Hypothalamus (tissue), 51 donors: ENCODE measurements around the gene CRTAC1.

Experiments used
- DNase-seq, 51 donors: peaks; one replicate each; lab custom pipeline; 2025; lab: John Stamatoyannopoulos, UW

CRTAC1 gene

DNA sequence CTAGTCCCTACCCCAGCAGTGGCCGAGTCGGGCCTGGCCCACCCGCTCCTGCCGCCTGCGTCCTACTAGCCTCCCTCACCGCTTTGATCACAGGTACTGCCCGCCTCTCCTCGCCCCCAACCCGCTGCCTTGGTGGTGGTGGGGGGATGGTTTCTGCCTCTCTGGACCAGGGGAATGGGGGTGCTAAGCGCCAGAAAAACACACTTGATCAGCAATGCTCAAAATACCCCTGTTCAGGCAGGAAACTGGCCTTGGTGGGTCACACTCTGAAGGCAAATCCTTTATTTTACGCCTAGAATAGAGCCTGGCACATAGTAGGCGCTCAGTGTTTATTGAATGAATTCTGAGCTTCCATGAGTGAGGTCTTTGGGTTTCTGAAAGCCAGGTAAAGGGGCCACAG lies 1.0 kb upstream of the CRTAC1 start:
- no peak for DNase-seq

GRCh38 chr10:98030991-98031431 lies 590 bp upstream of the CRTAC1 start:
- peak in 8 of 51 donors; percentile 12 to 50 (median 27) for DNase-seq

- DNase-seq = peak in 15 of 51 donors; percentile 6 to 51 (median 15)
Observed at GRCh38 chr10:98029149-98030092, 1.0 kb downstream of the CRTAC1 start.

DNA sequence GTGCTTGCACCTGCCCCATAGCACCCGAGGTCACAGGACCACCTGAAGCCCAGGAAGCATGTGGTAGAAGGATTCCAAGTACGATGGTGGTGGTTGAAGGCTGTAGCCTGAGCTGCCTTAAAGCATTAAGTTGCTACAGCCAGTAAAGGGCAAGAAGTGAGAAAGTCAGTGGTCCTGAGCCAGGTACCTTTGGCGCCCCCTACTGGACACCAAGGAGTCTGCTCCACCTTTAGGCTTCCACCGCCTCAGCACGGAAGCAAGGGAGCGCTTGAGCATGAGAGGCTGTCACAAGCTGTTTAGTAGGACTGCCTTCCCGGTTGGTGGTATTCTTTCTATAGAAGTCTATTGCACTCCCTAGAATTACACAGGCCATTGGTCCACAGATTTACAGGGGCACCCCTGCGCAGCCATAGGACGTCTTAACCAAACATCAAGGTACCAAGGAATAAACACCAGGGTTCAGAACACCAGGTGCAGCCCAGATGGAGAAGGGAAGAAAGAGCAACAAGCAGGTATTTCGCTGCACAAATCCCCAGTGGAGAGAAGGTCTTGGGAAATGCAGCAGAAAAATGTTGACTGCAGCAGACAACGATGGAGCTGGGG lies 2.2 kb downstream of the CRTAC1 start:
- DNase-seq = peak in 42 of 51 donors; percentile 3 to 76 (median 40)

DNA sequence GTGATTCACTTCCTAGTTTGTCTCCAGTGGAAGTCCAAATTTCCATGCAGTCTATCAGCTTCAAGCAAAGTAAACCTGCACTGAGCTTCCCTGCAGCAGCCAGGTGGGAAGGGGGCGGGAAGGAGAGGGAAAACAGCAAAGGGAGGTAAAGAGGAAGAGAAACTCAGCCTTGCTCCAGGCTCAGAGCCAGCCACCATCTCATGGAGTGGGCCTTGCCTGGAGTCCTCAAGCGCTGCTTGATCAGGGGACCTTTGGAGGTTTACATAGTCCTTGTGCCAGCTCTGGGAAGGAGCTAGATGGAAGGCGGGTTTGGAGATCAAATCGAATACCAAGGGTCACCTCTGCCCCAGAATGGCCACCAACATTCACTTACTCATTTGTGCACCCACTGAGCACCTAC lies 7.4 kb downstream of the CRTAC1 start:
- DNase-seq = no peak

DNA sequence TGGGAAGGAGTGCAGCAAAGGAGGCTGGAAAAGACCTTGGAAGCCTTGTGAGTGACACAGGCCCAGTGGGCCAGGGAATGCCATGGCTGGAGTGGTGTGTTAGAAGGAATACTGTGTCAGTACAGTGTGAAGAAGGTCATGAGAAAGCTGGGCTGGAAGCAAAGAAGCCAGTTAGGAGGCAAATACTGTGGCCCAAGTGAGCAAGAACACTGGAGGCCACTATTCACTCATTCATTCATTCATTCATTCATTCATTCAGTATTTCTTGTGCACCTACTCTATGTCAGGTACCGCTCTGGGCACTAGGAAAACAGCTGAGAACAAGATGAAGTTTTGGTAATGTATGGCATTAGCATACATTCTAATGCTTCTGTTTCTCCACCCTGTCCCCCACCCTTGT lies 9.6 kb downstream of the CRTAC1 start:
- DNase-seq = no peak

DNA sequence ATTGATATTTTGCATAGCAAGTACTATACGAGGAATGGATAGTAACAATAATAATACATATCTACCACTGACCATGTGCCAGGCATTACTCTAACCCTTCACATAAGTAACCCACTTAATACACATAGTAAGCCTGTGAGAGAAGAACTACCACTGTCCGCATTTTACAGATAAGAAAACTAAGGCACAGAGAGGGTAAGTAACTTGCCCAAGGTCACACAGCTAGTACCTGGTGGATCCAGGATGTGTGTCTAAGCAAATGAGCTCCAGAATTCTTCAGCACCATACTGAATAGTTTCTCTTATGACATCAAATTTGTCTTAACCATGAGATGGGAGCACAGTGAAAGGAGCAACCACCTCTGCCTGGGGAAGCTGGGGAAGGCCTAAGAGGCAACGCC lies 10.2 kb downstream of the CRTAC1 start:
- no peak for DNase-seq

- no peak for DNase-seq
Observed at GRCh38 chr10:98019784-98020183, 10.6 kb downstream of the CRTAC1 start.

DNA sequence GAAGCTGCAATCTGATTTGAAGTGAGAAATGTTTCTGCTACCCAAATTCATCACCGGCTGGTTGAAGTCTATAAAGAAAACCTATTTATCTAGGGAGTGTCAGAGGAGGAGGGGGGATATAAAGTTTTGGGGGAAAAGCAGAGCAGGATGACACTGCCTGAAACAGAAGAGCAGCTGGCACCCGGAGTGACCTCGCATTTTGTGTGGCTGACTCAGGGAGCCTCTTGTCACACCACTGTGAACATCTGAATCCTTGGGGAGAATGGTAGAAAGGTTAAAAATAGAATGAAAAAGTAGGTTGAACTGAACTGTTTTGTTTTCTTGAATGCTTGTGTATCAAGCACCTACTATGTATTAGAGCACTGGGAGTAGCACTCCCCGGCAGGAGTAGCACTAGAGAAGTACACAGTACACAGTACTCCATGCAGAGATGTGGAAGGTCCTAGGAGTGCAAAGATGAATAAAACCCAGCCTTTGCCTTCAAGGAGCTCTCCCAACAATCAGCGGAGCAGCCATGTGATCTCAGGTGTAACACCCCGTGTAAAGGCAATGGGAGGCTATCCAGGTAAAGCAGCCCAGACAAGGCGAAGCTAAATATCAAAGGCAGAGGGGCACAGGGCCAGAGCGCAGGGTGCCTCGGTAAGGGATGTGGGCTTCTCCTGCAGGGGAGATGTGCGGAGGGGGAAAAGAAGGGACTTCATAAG lies 13.5 kb downstream of the CRTAC1 start:
- DNase-seq = no peak

DNA sequence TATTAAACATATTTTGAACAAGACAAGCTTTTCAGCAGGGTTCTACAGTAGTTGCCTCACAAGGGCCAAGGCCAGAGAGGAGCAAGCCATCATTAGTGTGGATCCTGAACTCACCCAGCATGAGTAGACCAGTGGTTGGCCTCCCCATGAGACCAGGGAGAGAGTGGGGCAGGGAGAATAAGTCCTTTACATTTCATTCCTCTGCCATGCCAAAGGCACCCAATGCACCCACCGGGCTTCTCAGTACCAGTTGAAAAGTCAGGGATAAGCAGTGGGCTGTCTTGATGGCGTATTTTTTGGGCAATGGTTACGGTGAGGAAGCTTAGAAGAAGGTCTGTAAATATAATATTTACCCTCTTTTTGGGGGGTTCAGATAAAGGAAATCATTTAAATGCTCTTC lies 16.6 kb downstream of the CRTAC1 start:
- no peak for DNase-seq

GRCh38 chr10:98013122-98013521 lies 17.3 kb downstream of the CRTAC1 start:
- no peak for DNase-seq

DNA sequence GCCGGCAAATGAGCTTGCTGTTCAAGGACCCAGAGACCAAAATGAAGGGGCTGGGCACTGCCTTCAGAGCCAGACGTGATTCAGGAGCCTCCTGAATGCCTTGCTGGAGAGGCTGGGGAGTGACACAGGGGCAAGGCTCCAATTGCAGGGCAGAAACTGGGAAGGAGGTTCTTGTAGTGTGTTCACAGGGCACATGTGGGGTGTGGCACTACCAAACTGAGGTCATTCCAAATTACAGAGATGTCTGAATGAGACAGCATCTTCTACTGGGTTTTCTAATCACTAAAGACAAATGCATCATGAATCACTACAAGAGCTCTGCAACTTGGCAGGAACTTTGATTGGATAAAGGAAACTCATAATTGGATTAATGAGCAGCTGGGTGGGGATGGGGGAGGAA lies 17.8 kb downstream of the CRTAC1 start:
- DNase-seq = no peak

GRCh38 chr10:98010939-98011685 lies 19.3 kb downstream of the CRTAC1 start:
- no peak for DNase-seq

GRCh38 chr10:98006266-98006665 lies 24.2 kb downstream of the CRTAC1 start:
- DNase-seq = peak in 8 of 51 donors; percentile 1 to 17 (median 4)

DNA sequence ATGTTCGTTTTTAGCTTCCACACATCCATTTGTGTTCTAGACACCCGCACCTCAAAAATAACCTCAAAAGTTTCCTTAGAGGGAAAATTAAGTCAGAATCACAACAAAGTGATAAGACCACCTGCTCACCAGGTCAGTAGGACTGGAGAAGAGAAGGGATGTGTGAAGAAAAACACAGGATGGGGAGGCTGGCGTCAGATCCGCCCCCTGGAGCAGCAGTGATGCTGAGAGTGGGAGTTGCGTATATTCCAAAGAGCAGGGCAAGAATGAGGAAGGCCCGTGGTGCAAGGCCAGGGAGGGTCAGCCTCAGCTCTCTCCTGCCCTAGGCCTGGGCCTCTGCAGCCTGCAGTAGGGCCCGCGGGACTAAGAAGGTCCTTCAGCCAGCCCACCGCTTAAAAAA lies 28.7 kb downstream of the CRTAC1 start:
- no peak for DNase-seq

- no peak for DNase-seq
Observed at GRCh38 chr10:98000346-98000745, 30.1 kb downstream of the CRTAC1 start.

GRCh38 chr10:97999923-98000248 lies 30.5 kb downstream of the CRTAC1 start:
- no peak for DNase-seq

DNA sequence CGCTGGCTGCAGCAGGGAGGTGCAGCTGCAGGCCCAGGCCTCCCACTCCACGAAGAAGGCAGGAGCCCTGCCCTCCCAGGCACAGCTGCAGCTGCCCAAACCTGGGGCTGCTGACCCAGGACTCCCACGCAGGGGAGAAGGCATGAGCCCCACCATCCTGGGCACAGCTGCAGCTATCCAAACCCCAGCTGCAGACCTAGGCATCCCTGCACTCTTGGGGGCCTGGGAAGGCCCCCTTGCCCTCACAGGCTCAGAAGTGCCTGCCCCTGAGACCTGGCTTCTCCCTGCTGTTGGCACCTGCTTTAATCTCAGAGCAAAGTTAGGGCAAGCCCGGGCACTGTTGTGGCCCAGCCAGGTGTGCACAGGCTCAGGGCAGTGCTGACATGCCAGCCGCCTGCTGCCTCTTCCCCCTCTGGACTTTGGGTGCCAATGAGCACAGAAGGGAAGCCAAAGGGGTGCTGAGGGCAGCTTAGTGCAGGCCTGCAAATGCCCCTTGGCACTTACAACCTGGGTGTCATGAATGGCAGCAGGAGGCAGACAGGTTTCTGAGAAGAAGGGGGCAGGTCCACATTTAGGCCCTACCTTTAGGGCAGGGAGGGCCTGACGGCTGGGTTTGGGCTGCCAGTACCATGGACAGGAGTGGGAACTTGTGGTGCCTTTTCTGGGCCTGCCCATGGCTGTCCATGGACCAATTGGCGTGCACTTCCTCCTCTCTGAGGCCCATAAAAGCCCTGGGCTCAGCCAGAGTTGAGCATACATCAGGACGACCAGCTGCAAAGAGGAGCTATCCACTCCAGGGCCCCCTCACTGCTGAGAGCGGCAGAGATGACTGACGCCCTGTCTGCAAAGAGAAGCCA lies 31.1 kb downstream of the CRTAC1 start:
- DNase-seq = no peak

DNA sequence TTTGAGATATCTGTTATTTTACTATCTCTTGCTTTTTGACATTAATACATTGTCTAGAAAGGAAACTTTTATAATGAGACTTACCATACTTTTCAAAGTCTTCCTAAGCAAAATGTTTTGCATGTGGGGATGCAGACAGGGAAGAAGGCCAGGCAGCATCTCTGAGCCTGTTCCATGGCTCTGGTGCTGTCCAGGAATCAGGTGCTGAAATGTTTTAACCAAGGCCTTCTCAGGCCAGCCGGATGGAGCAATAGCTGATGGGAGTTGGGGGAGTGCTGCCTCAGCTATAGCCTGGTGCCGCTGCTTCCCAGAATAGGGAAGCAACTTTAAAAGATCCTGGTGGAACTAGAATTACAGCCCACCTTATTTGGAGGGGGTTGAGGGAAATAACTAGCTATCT lies 38.5 kb downstream of the CRTAC1 start:
- DNase-seq = no peak

- DNase-seq = no peak
Observed at GRCh38 chr10:97981816-97982215, 48.6 kb downstream of the CRTAC1 start.
